Measurements from ENCODE around the gene HYAL1.

Gene HYAL1

GRCh38 chr3:50340147-50340447 lies 36.7 kb upstream of the HYAL1 start:
- H3K4me3 ChIP-seq (ENCODE audit: insufficient read length, low read depth) = no peak overlapping the region
- peaks cover 29% of the 10 kb centered on the region for H3K27me3 ChIP-seq (ENCODE audit: insufficient read depth, insufficient read length)
- peaks cover 16% of the 10 kb centered on the region for H3K36me3 ChIP-seq (ENCODE audit: insufficient read depth, insufficient read length, low read length)
- no peak for TF ChIP-seq YY1 (IDR thresholded peaks at IDR 0.05; ENCODE audit: insufficient read depth, insufficient read length)
- TF ChIP-seq ZNF274 (IDR thresholded peaks at IDR 0.05; ENCODE audit: low read depth, low read length) = no peak
- no peak for TF ChIP-seq SUZ12 (IDR thresholded peaks at IDR 0.05; ENCODE audit: extremely low read depth, insufficient read depth, insufficient read length)
- peaks cover 15% of the 10 kb centered on the region for H3K4me1 ChIP-seq (ENCODE audit: insufficient read depth, insufficient read length)
- H3K9ac ChIP-seq (ENCODE audit: insufficient read length, low read depth) = no peak overlapping the region
- H3K9me3 ChIP-seq (ENCODE audit: insufficient read depth, low read length) = no peaks in the 10 kb centered on the region
- DNase-seq (ENCODE audit: low read depth, low spot score) = no peak

GRCh38 chr3:50339485-50340146 lies 36.2 kb upstream of the HYAL1 start:
- Histone ChIP-seq H3K4me1 (ENCODE audit: insufficient read depth, insufficient read length) (peaks cover 14% of the 10 kb centered on the region), H3K9ac (ENCODE audit: insufficient read length, low read depth) (no peak overlapping the region), H3K27me3 (ENCODE audit: insufficient read depth, insufficient read length) (peaks cover 24% of the 10 kb centered on the region), H3K9me3 (ENCODE audit: insufficient read depth, low read length) (no peaks in the 10 kb centered on the region), H3K4me3 (ENCODE audit: insufficient read length, low read depth) (no peak overlapping the region), H3K36me3 (ENCODE audit: insufficient read depth, insufficient read length, low read length) (peaks cover 19% of the 10 kb centered on the region)
- TF ChIP-seq YY1 (IDR thresholded peaks at IDR 0.05; ENCODE audit: insufficient read depth, insufficient read length) (no peak), ZNF274 (IDR thresholded peaks at IDR 0.05; ENCODE audit: low read depth, low read length) (no peak), SUZ12 (IDR thresholded peaks at IDR 0.05; ENCODE audit: extremely low read depth, insufficient read depth, insufficient read length) (no peak)
- no peak for DNase-seq (ENCODE audit: low read depth, low spot score)

GRCh38 chr3:50338965-50339364 lies 35.6 kb upstream of the HYAL1 start:
- Histone ChIP-seq H3K9ac (ENCODE audit: insufficient read length, low read depth) (no peak overlapping the region), H3K9me3 (ENCODE audit: insufficient read depth, low read length) (no peaks in the 10 kb centered on the region), H3K4me3 (ENCODE audit: insufficient read length, low read depth) (no peak overlapping the region), H3K4me1 (ENCODE audit: insufficient read depth, insufficient read length) (peaks cover 14% of the 10 kb centered on the region), H3K36me3 (ENCODE audit: insufficient read depth, insufficient read length, low read length) (peaks cover 26% of the 10 kb centered on the region), H3K27me3 (ENCODE audit: insufficient read depth, insufficient read length) (peaks cover 21% of the 10 kb centered on the region)
- TF ChIP-seq ZNF274 (IDR thresholded peaks at IDR 0.05; ENCODE audit: low read depth, low read length) (no peak), YY1 (IDR thresholded peaks at IDR 0.05; ENCODE audit: insufficient read depth, insufficient read length) (no peak), SUZ12 (IDR thresholded peaks at IDR 0.05; ENCODE audit: extremely low read depth, insufficient read depth, insufficient read length) (no peak)
- DNase-seq (ENCODE audit: low read depth, low spot score) = no peak

- H3K4me1 ChIP-seq (ENCODE audit: insufficient read depth, insufficient read length) = peaks cover 10% of the 10 kb centered on the region
- H3K9ac ChIP-seq (ENCODE audit: insufficient read length, low read depth) = peak overlapping the region; percentile 98
- peak overlapping the region; percentile 96 for H3K4me3 ChIP-seq (ENCODE audit: insufficient read length, low read depth)
- peak; percentile 99 for DNase-seq (ENCODE audit: low read depth, low spot score)
- TF ChIP-seq SUZ12 (IDR thresholded peaks at IDR 0.05; ENCODE audit: extremely low read depth, insufficient read depth, insufficient read length) = no peak
- TF ChIP-seq ZNF274 (IDR thresholded peaks at IDR 0.05; ENCODE audit: low read depth, low read length) = no peak
- TF ChIP-seq YY1 (IDR thresholded peaks at IDR 0.05; ENCODE audit: insufficient read depth, insufficient read length) = no peak
- peaks cover 41% of the 10 kb centered on the region for H3K36me3 ChIP-seq (ENCODE audit: insufficient read depth, insufficient read length, low read length)
- no peaks in the 10 kb centered on the region for H3K9me3 ChIP-seq (ENCODE audit: insufficient read depth, low read length)
- H3K27me3 ChIP-seq (ENCODE audit: insufficient read depth, insufficient read length) = peaks cover 11% of the 10 kb centered on the region
Observed at GRCh38 chr3:50337175-50337861, 33.9 kb upstream of the HYAL1 start.

- Histone ChIP-seq H3K36me3 (ENCODE audit: insufficient read depth, insufficient read length, low read length) (peaks cover 48% of the 10 kb centered on the region), H3K4me3 (ENCODE audit: insufficient read length, low read depth) (peak overlapping the region; percentile 96), H3K9me3 (ENCODE audit: insufficient read depth, low read length) (no peaks in the 10 kb centered on the region), H3K27me3 (ENCODE audit: insufficient read depth, insufficient read length) (peaks cover 9% of the 10 kb centered on the region), H3K4me1 (ENCODE audit: insufficient read depth, insufficient read length) (peaks cover 8% of the 10 kb centered on the region), H3K9ac (ENCODE audit: insufficient read length, low read depth) (peak overlapping the region; percentile 98)
- DNase-seq (ENCODE audit: low read depth, low spot score) = no peak
- TF ChIP-seq YY1 (IDR thresholded peaks at IDR 0.05; ENCODE audit: insufficient read depth, insufficient read length) (no peak), ZNF274 (IDR thresholded peaks at IDR 0.05; ENCODE audit: low read depth, low read length) (no peak), SUZ12 (IDR thresholded peaks at IDR 0.05; ENCODE audit: extremely low read depth, insufficient read depth, insufficient read length) (no peak)
Observed at GRCh38 chr3:50336452-50337174, 33.2 kb upstream of the HYAL1 start.

GRCh38 chr3:50334339-50335075 lies 31.1 kb upstream of the HYAL1 start:
- no peak for DNase-seq (ENCODE audit: low read depth, low spot score)
- Histone ChIP-seq H3K4me3 (ENCODE audit: insufficient read length, low read depth) (no peak overlapping the region), H3K27me3 (ENCODE audit: insufficient read depth, insufficient read length) (no peaks in the 10 kb centered on the region), H3K36me3 (ENCODE audit: insufficient read depth, insufficient read length, low read length) (peaks cover 69% of the 10 kb centered on the region), H3K4me1 (ENCODE audit: insufficient read depth, insufficient read length) (peaks cover 4% of the 10 kb centered on the region), H3K9me3 (ENCODE audit: insufficient read depth, low read length) (no peaks in the 10 kb centered on the region), H3K9ac (ENCODE audit: insufficient read length, low read depth) (peak overlapping the region; percentile 57)
- TF ChIP-seq YY1 (IDR thresholded peaks at IDR 0.05; ENCODE audit: insufficient read depth, insufficient read length) (no peak), ZNF274 (IDR thresholded peaks at IDR 0.05; ENCODE audit: low read depth, low read length) (no peak)

Data from NT2/D1 (cell line).